Fibroblast of mammary gland (primary cell): Measurements from ENCODE around the gene NR2F2.

ENCODE experiments used
- DNase-seq: peaks from one replicate; pipeline ENCODE4 v3.0.0-alpha.2; 2010; ENCODE audit warnings: low read depth
- H3K4me3 ChIP-seq: 2 replicates; pipeline ENCODE4 v1.5.1; 2011; ENCODE audit warnings: low read depth, mild to moderate bottlenecking, low read length, moderate library complexity; ENCODE audit not compliant: control insufficient read depth
- CTCF ChIP-seq: conservative IDR thresholded peaks from 2 replicates; pipeline ENCODE4 v1.5.1; 2011; ENCODE audit warnings: low read depth, low read length, inconsistent platforms; ENCODE audit not compliant: control insufficient read depth, insufficient read depth

The NR2F2 gene

GRCh38 chr15:96349857-96350720 is 19.6 kb downstream of the NR2F2 start:
- DNase-seq = no peak
- no peak for TF ChIP-seq CTCF
- no peak overlapping the region for H3K4me3 ChIP-seq

- TF ChIP-seq CTCF = no peak
- H3K4me3 ChIP-seq = no peak overlapping the region
- DNase-seq = no peak
Observed at GRCh38 chr15:96350934-96351724, 20.6 kb downstream of the NR2F2 start.

GRCh38 chr15:96351761-96352603 is 21.5 kb downstream of the NR2F2 start:
- TF ChIP-seq CTCF = no peak
- no peak overlapping the region for H3K4me3 ChIP-seq

GRCh38 chr15:96352604-96353405 is 22.3 kb downstream of the NR2F2 start:
- no peak for TF ChIP-seq CTCF
- H3K4me3 ChIP-seq = no peak overlapping the region
- DNase-seq = peak; percentile 64

More at GRCh38 chr15:96351761-96352603, 21.5 kb downstream of the NR2F2 start:
- DNase-seq = no peak

- TF ChIP-seq CTCF = no peak
- H3K4me3 ChIP-seq = peak overlapping the region; percentile 70
- no peak for DNase-seq
Observed at GRCh38 chr15:96353416-96353929, 23.0 kb downstream of the NR2F2 start.
